Measurements from ENCODE around the gene MEG3. TPM values are rescaled to one million over a fixed set of nuclear protein-coding genes. Genes with fewer than 3 reads are reported as not detected.

MEG3 gene
- total and polyA plus RNA-seq, 12 donors, result 86.6 to 8,129 (median 728) TPM

- no peaks in the 10 kb centered on the region for H3K9me3 ChIP-seq (replicated peaks in 1 of 3)
- intact Hi-C loops (cut with DNase I), result no loop called here
- TF ChIP-seq CTCF (IDR thresholded peaks at IDR 0.05) (no peak), POLR2A (IDR thresholded peaks at IDR 0.05) (no peak)
- no peak overlapping the region for H3K4me3 ChIP-seq
- H3K4me1 ChIP-seq (replicated peaks in 1 of 2), result peaks cover 0 to 17% of the 10 kb centered on the region in 2 donors
- peaks cover 0 to 9% of the 10 kb centered on the region in 2 donors for H3K36me3 ChIP-seq (replicated peaks in 1 of 2)
- WGBS, 4 donors, result 78 to 85% (median 82%) methylated on average over 16 to 20 of the region's 20 CpGs
- no peak overlapping the region for H3K27ac ChIP-seq
- H3K27me3 ChIP-seq, result no peaks in the 10 kb centered on the region
- DNase-seq, result no peak
These were observed 30.4 kb downstream of the MEG3 start for GRCh38 chr14:100856056-100856950.

- H3K4me3 ChIP-seq, result no peak overlapping the region
- H3K4me1 ChIP-seq (replicated peaks in 1 of 2), result peaks cover 0 to 10% of the 10 kb centered on the region in 2 donors
- WGBS, 4 donors, result 58 to 86% (median 73%) methylated on average over 13 to 14 of the region's 14 CpGs
- TF ChIP-seq POLR2A (IDR thresholded peaks at IDR 0.05) (no peak), CTCF (IDR thresholded peaks at IDR 0.05) (no peak)
- peaks cover 0 to 10% of the 10 kb centered on the region in 2 donors for H3K36me3 ChIP-seq (replicated peaks in 1 of 2)
- no peak overlapping the region for H3K27ac ChIP-seq
- intact Hi-C loops (cut with DNase I), result no loop called here
- no peaks in the 10 kb centered on the region for H3K9me3 ChIP-seq (replicated peaks in 1 of 3)
- DNase-seq, result no peak
- no peaks in the 10 kb centered on the region for H3K27me3 ChIP-seq
These were observed 31.5 kb downstream of the MEG3 start for GRCh38 chr14:100857233-100857922.

GRCh38 chr14:100857923-100858837 lies 32.3 kb downstream of the MEG3 start:
- peak overlapping the region in 1 of 5 donors; percentile 26 for H3K27ac ChIP-seq
- H3K36me3 ChIP-seq (replicated peaks in 1 of 2), result peaks cover 0 to 14% of the 10 kb centered on the region in 2 donors
- WGBS, 4 donors, result 72 to 77% (median 76%) methylated on average over 14 to 17 of the region's 17 CpGs
- no peak for TF ChIP-seq POLR2A (IDR thresholded peaks at IDR 0.05)
- no peak for TF ChIP-seq CTCF (IDR thresholded peaks at IDR 0.05)
- H3K4me1 ChIP-seq (replicated peaks in 1 of 2), result peaks cover 0 to 14% of the 10 kb centered on the region in 2 donors
- no peak overlapping the region for H3K4me3 ChIP-seq
- H3K9me3 ChIP-seq (replicated peaks in 1 of 3), result no peaks in the 10 kb centered on the region
- intact Hi-C loops (cut with DNase I), result no loop called here
- no peaks in the 10 kb centered on the region for H3K27me3 ChIP-seq
- no peak for DNase-seq

Measured in adrenal gland (tissue), 12 donors.